ENCODE results near the gene SERTAD4.
A peak's percentile ranks its signal among the peaks of the same experiment; 100 is the strongest.
"Not testable (repeated sequence)": the region's sequence is repeated elsewhere in the genome, so short reads cannot be mapped to it uniquely, and the experiment has no call there.

Gene SERTAD4

GRCh38 chr1:210260096-210260495, 27.5 kb downstream of the SERTAD4 start:
- no peak for DNase-seq (ENCODE audit: low spot score)

- DNase-seq (ENCODE audit: low spot score): no peak
Measured at GRCh38 chr1:210262167-210262896, 29.7 kb downstream of the SERTAD4 start.

GRCh38 chr1:210262897-210263272, 30.3 kb downstream of the SERTAD4 start:
- no peak for DNase-seq (ENCODE audit: low spot score)

GRCh38 chr1:210263963-210264362, 31.4 kb downstream of the SERTAD4 start:
- DNase-seq (ENCODE audit: low spot score): no peak

- DNase-seq (ENCODE audit: low spot score): no peak
Measured at GRCh38 chr1:210264496-210265380, 32.1 kb downstream of the SERTAD4 start.

GRCh38 chr1:210265392-210265955, 32.9 kb downstream of the SERTAD4 start:
- DNase-seq (ENCODE audit: low spot score): not testable (repeated sequence)

- no peak for DNase-seq (ENCODE audit: low spot score)
Measured at GRCh38 chr1:210269981-210270380, 37.4 kb downstream of the SERTAD4 start.

GRCh38 chr1:210272666-210273065, 40.1 kb downstream of the SERTAD4 start:
- DNase-seq (ENCODE audit: low spot score): no peak

GRCh38 chr1:210280221-210280620, 47.6 kb downstream of the SERTAD4 start:
- no peak for DNase-seq (ENCODE audit: low spot score)

- no peak for DNase-seq (ENCODE audit: low spot score)
Measured at GRCh38 chr1:210288116-210288515, 55.5 kb downstream of the SERTAD4 start.

- no peak for DNase-seq (ENCODE audit: low spot score)
Measured at GRCh38 chr1:210289248-210289647, 56.7 kb downstream of the SERTAD4 start.

GRCh38 chr1:210291081-210291764, 58.6 kb downstream of the SERTAD4 start:
- DNase-seq (ENCODE audit: low spot score): no peak

GRCh38 chr1:210291786-210292230, 59.2 kb downstream of the SERTAD4 start:
- no peak for DNase-seq (ENCODE audit: low spot score)

GRCh38 chr1:210292231-210292871, 59.8 kb downstream of the SERTAD4 start:
- DNase-seq (ENCODE audit: low spot score): peak; percentile 39

GRCh38 chr1:210293171-210293607, 60.6 kb downstream of the SERTAD4 start:
- no peak for DNase-seq (ENCODE audit: low spot score)

GRCh38 chr1:210294999-210295745, 62.6 kb downstream of the SERTAD4 start:
- no peak for DNase-seq (ENCODE audit: low spot score)

All from LoVo (cell line).